HepG2 (cell line): Measurements from ENCODE around the gene TCEA3. TPM values are rescaled to one million over a fixed set of nuclear protein-coding genes. Genes with fewer than 3 reads are reported as not detected.

ENCODE experiments used
- ARHGAP35 ChIP-seq: sonication (generic); formaldehyde crosslinking; IDR thresholded peaks from 2 replicates; pipeline ENCODE4 v1.9.0; 2022; ENCODE audit warnings: mild to moderate bottlenecking, inconsistent platforms, moderate library complexity, missing genetic modification reagents, borderline replicate concordance
- HCFC1 ChIP-seq: fragments of 150-350 bp; IDR thresholded peaks from 2 replicates; pipeline ENCODE4 v1.6.1; 2014; ENCODE audit warnings: low read depth, low read length
- HNRNPK ChIP-seq: fragments of 200-400 bp; formaldehyde crosslinking; IDR thresholded peaks from 2 replicates; pipeline ENCODE4 v1.6.1; 2018; ENCODE audit warnings: low read length, low read depth, moderate library complexity, mild to moderate bottlenecking; ENCODE audit not compliant: poor library complexity, severe bottlenecking
- HNRNPUL1 ChIP-seq: fragments of 200-400 bp; formaldehyde crosslinking; IDR thresholded peaks from 2 replicates; pipeline ENCODE4 v1.6.1; 2017; ENCODE audit warnings: low read depth, mild to moderate bottlenecking, low read length, moderate library complexity
- KDM1A ChIP-seq: IDR thresholded peaks from 2 replicates; pipeline ENCODE4 v1.6.1; 2016; ENCODE audit warnings: missing compliant biosample characterization
- MAZ ChIP-seq, 2 experiments: sonication (generic) in 1 of 2; formaldehyde crosslinking in 1 of 2; IDR thresholded peaks; 2 replicates each; pipeline versions ENCODE4 v1.5.0 to v1.6.1; 2012 to 2020; ENCODE audit warnings: low read depth in 2 of 2, mild to moderate bottlenecking in 2 of 2, borderline replicate concordance in 1 of 2, improper control_type of control experiment in 1 of 2, low read length in 1 of 2, missing genetic modification reagents in 1 of 2, moderate library complexity in 1 of 2
- MBNL3 ChIP-seq: fragments of 250-450 bp; sonication (Bioruptor Pico); conservative IDR thresholded peaks from 2 replicates; pipeline ENCODE4 v1.8.0; 2022; ENCODE audit warnings: mild to moderate bottlenecking, inconsistent platforms
- RNF2 ChIP-seq: fragments of 450-650 bp; conservative IDR thresholded peaks from 2 replicates; pipeline ENCODE4 v1.6.1; 2016; ENCODE audit warnings: low read depth
- SAFB2 ChIP-seq: sonication (generic); formaldehyde crosslinking; IDR thresholded peaks from 2 replicates; pipeline ENCODE4 v1.5.1; 2020; ENCODE audit warnings: missing genetic modification reagents, low read depth, mild to moderate bottlenecking, borderline replicate concordance
- SKI ChIP-seq: fragments of 450-650 bp; IDR thresholded peaks from one replicate; pipeline ENCODE4 v1.6.1; 2018; ENCODE audit warnings: mild to moderate bottlenecking; ENCODE audit not compliant: partially characterized antibody
- WIZ ChIP-seq: sonication (generic); formaldehyde crosslinking; IDR thresholded peaks from 2 replicates; pipeline ENCODE4 v1.5.1; 2020; ENCODE audit warnings: mild to moderate bottlenecking, missing genetic modification reagents
- ZFP82 ChIP-seq: sonication (generic); formaldehyde crosslinking; IDR thresholded peaks from 2 replicates; pipeline ENCODE4 v1.5.1; 2020; ENCODE audit warnings: mild to moderate bottlenecking, missing genetic modification reagents, borderline replicate concordance
- ZNF263 ChIP-seq: sonication (generic); formaldehyde crosslinking; IDR thresholded peaks from 2 replicates; pipeline ENCODE4 v1.4.0; 2020; ENCODE audit warnings: missing genetic modification reagents
- ZNF292 ChIP-seq: sonication (generic); formaldehyde crosslinking; IDR thresholded peaks from 2 replicates; pipeline ENCODE4 v1.8.1; 2022; ENCODE audit warnings: mild to moderate bottlenecking, low read depth, missing genetic modification reagents, borderline replicate concordance
- ZNF3 ChIP-seq: IDR thresholded peaks from 2 replicates; pipeline ENCODE4 v1.7.0; 2017; ENCODE audit warnings: inconsistent platforms
- ZNF460 ChIP-seq: sonication (generic); formaldehyde crosslinking; IDR thresholded peaks from 2 replicates; pipeline ENCODE4 v1.5.1; 2020; ENCODE audit warnings: missing genetic modification reagents, mild to moderate bottlenecking, borderline replicate concordance
- polyA plus RNA-seq, 8 experiments: library from polyadenylated mRNA; depleted of rRNA in 3 of 8; stranded (reverse) in 7 of 8; unstranded in 1 of 8; fragments of >200 nt; fragmentation: Illumina TruSeq in 4 of 8; extraction: Trizol in 4 of 8; gene quantifications; 2 replicates each; pipeline versions ENCODE4 v1.2.1 to v1.2.3, GENCODE V29; 2011 to 2016; ENCODE audit warnings: low read depth in 4 of 8, missing spikeins in 1 of 8, mixed read lengths in 1 of 8; ENCODE audit not compliant: insufficient read depth in 1 of 8
- total RNA-seq, 5 experiments: library from RNA; depleted of rRNA; stranded (reverse); fragments of >200 nt; fragmentation: Illumina TruSeq; extraction: Trizol; gene quantifications; 2 replicates each; pipeline ENCODE4 v1.2.3, GENCODE V29; 2016; ENCODE audit warnings: low read depth in 1 of 5
- TF ChIP-seq, protein P1 (sequence below): sonication (generic); formaldehyde crosslinking; IDR thresholded peaks from 2 replicates; pipeline ENCODE4 v1.5.0; 2020; ENCODE audit warnings: mild to moderate bottlenecking, missing genetic modification reagents, moderate library complexity
- TF ChIP-seq, protein P2 (sequence below): sonication (generic); formaldehyde crosslinking; IDR thresholded peaks from 2 replicates; pipeline ENCODE4 v1.5.0; 2020; ENCODE audit warnings: mild to moderate bottlenecking, missing genetic modification reagents, borderline replicate concordance
- TF ChIP-seq, protein P3 (sequence below): sonication (generic); formaldehyde crosslinking; IDR thresholded peaks from 2 replicates; pipeline ENCODE4 v1.4.0; 2020; ENCODE audit warnings: missing genetic modification reagents, borderline replicate concordance

The TCEA3 gene
- total and polyA plus RNA-seq, 2 of the 13 experiments (the other 11 are each of a cell fraction or from before 2014, with no cell fraction given) = 55.5 to 84.6 TPM

- TF ChIP-seq, protein P1, sequence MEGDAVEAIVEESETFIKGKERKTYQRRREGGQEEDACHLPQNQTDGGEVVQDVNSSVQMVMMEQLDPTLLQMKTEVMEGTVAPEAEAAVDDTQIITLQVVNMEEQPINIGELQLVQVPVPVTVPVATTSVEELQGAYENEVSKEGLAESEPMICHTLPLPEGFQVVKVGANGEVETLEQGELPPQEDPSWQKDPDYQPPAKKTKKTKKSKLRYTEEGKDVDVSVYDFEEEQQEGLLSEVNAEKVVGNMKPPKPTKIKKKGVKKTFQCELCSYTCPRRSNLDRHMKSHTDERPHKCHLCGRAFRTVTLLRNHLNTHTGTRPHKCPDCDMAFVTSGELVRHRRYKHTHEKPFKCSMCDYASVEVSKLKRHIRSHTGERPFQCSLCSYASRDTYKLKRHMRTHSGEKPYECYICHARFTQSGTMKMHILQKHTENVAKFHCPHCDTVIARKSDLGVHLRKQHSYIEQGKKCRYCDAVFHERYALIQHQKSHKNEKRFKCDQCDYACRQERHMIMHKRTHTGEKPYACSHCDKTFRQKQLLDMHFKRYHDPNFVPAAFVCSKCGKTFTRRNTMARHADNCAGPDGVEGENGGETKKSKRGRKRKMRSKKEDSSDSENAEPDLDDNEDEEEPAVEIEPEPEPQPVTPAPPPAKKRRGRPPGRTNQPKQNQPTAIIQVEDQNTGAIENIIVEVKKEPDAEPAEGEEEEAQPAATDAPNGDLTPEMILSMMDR = peak; percentile 36
- TF ChIP-seq ZNF263 (CRISPR knock-in tag) = peak; percentile 84
- peak; percentile 89 for TF ChIP-seq SKI
- peak; percentile 67 for TF ChIP-seq SAFB2 (CRISPR knock-in tag)
- no peak; the same call in 1 of the 2 replicates for TF ChIP-seq ZNF460
- no peak; the same call in 1 of the 2 replicates for TF ChIP-seq HCFC1
- TF ChIP-seq MAZ (IDR thresholded peaks at IDR 0.05; ENCODE audit: borderline replicate concordance, low read depth, low read length) = peak; percentile 95
- peak; percentile 76 for TF ChIP-seq MAZ (CRISPR knock-in tag; IDR thresholded peaks at IDR 0.05; ENCODE audit: low read depth)
- 0 out of 2 replicates have a peak, but pooled peaks have one; percentile 62 for TF ChIP-seq WIZ (CRISPR knock-in tag)
- no peak for TF ChIP-seq MBNL3 (CRISPR knock-in tag)
- TF ChIP-seq ZNF292 (CRISPR knock-in tag) = no peak
- TF ChIP-seq, protein P2, sequence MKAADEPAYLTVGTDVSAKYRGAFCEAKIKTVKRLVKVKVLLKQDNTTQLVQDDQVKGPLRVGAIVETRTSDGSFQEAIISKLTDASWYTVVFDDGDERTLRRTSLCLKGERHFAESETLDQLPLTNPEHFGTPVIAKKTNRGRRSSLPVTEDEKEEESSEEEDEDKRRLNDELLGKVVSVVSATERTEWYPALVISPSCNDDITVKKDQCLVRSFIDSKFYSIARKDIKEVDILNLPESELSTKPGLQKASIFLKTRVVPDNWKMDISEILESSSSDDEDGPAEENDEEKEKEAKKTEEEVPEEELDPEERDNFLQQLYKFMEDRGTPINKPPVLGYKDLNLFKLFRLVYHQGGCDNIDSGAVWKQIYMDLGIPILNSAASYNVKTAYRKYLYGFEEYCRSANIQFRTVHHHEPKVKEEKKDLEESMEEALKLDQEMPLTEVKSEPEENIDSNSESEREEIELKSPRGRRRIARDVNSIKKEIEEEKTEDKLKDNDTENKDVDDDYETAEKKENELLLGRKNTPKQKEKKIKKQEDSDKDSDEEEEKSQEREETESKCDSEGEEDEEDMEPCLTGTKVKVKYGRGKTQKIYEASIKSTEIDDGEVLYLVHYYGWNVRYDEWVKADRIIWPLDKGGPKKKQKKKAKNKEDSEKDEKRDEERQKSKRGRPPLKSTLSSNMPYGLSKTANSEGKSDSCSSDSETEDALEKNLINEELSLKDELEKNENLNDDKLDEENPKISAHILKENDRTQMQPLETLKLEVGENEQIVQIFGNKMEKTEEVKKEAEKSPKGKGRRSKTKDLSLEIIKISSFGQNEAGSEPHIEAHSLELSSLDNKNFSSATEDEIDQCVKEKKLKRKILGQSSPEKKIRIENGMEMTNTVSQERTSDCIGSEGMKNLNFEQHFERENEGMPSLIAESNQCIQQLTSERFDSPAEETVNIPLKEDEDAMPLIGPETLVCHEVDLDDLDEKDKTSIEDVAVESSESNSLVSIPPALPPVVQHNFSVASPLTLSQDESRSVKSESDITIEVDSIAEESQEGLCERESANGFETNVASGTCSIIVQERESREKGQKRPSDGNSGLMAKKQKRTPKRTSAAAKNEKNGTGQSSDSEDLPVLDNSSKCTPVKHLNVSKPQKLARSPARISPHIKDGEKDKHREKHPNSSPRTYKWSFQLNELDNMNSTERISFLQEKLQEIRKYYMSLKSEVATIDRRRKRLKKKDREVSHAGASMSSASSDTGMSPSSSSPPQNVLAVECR (CRISPR knock-in tag) = peak; percentile 82; the same call in 1 of the 2 replicates
- TF ChIP-seq HNRNPUL1 = peak; percentile 69; the same call in 1 of the 2 replicates
- TF ChIP-seq, protein P3, sequence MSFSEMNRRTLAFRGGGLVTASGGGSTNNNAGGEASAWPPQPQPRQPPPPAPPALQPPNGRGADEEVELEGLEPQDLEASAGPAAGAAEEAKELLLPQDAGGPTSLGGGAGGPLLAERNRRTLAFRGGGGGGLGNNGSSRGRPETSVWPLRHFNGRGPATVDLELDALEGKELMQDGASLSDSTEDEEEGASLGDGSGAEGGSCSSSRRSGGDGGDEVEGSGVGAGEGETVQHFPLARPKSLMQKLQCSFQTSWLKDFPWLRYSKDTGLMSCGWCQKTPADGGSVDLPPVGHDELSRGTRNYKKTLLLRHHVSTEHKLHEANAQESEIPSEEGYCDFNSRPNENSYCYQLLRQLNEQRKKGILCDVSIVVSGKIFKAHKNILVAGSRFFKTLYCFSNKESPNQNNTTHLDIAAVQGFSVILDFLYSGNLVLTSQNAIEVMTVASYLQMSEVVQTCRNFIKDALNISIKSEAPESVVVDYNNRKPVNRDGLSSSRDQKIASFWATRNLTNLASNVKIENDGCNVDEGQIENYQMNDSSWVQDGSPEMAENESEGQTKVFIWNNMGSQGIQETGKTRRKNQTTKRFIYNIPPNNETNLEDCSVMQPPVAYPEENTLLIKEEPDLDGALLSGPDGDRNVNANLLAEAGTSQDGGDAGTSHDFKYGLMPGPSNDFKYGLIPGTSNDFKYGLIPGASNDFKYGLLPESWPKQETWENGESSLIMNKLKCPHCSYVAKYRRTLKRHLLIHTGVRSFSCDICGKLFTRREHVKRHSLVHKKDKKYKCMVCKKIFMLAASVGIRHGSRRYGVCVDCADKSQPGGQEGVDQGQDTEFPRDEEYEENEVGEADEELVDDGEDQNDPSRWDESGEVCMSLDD = peak; percentile 13; the same call in 1 of the 2 replicates
- 0 out of 2 replicates have a peak, but pooled peaks have one; percentile 3 for TF ChIP-seq ZFP82
- peak; percentile 34 for TF ChIP-seq HNRNPK
- no peak for TF ChIP-seq KDM1A (CRISPR knock-in tag)
- no peak for TF ChIP-seq ARHGAP35
- peak; percentile 72 for TF ChIP-seq RNF2
- no peak; the same call in 1 of the 2 replicates for TF ChIP-seq ZNF3 (CRISPR knock-in tag)
These were observed 80.2 kb downstream of the TCEA3 start, which contains the start of gene HNRNPR (continued) for GRCh38 chr1:23344111-23344986.
